Neural cell (in vitro differentiated cells): ENCODE data around the gene MED13L.

Experiments
- EP300 ChIP-seq: fragments of 450-650 bp; conservative IDR thresholded peaks from 2 replicates; pipeline ENCODE4 v1.6.1; 2014; ENCODE audit warnings: antibody characterized with exemption, mild to moderate bottlenecking, moderate library complexity; ENCODE audit not compliant: poor library complexity, severe bottlenecking
- EZH2 ChIP-seq: fragments of 200-600, 300-800 bp; shearing (Covaris generic), sonication (generic); IDR thresholded peaks from 2 replicates; pipeline ENCODE4 v1.6.1; 2014; ENCODE audit warnings: antibody characterized with exemption, low read length, borderline replicate concordance, mild to moderate bottlenecking; ENCODE audit not compliant: insufficient read depth, poor library complexity, severe bottlenecking
- POLR2AphosphoS5 ChIP-seq: IDR thresholded peaks from 2 replicates; pipeline ENCODE4 v1.6.1; 2012
- TAF1 ChIP-seq: IDR thresholded peaks from 2 replicates; pipeline ENCODE4 v1.6.1; 2012; ENCODE audit warnings: low read depth
- TF ChIP-seq, protein P1 (sequence below): fragments of 450-650 bp; IDR thresholded peaks from 2 replicates; pipeline ENCODE4 v1.5.1; 2014; ENCODE audit warnings: antibody characterized with exemption, mild to moderate bottlenecking, moderate library complexity; ENCODE audit not compliant: poor library complexity, severe bottlenecking
- TF ChIP-seq, protein P2 (sequence below): IDR thresholded peaks from 2 replicates; pipeline ENCODE4 v1.6.1; 2012; ENCODE audit warnings: borderline replicate concordance

DNA sequence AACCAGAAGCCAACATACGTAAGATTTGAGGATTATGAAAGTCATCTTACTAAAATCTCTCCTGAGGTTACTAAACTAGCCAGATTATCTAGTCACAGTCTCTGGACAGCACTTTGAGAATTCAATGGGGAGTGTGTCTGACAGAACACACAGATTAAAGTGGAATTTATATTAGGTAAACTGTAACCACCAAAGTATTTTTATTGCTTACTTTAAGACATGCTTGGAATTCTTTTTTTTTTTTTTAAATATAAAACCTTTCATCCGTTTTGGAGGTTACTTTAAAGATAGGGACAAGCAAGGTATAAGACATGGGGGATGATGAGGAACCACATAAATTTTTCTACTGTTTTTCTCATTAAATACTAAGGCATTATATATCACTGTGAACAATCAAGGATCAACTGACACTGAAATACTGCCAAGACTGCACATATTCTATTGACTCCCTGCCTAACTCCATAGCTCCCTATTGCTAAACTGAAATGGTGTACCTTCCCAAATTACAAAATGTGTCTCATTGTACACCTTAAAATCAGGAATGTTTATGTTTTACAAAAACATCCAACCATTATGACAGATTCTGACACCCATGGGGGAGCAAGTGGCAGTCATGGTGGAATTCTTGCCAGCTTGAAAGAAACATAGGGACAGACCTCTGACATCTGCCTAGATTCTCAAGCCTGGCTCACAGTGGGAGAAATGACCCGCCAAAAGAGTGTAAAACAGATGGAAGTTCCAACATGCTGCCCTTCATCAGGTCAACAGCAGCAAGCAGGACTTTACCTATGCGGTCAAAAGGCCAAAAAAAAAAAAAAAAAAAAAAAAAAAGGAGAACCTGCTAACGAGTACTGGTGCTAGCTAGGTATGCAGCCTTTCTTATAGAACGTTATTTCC lies 239.3 kb downstream of the MED13L start:
- TF ChIP-seq EZH2 (no peak), TAF1 (no peak), POLR2AphosphoS5 (no peak), EP300 (no peak)
- TF ChIP-seq, protein P1, sequence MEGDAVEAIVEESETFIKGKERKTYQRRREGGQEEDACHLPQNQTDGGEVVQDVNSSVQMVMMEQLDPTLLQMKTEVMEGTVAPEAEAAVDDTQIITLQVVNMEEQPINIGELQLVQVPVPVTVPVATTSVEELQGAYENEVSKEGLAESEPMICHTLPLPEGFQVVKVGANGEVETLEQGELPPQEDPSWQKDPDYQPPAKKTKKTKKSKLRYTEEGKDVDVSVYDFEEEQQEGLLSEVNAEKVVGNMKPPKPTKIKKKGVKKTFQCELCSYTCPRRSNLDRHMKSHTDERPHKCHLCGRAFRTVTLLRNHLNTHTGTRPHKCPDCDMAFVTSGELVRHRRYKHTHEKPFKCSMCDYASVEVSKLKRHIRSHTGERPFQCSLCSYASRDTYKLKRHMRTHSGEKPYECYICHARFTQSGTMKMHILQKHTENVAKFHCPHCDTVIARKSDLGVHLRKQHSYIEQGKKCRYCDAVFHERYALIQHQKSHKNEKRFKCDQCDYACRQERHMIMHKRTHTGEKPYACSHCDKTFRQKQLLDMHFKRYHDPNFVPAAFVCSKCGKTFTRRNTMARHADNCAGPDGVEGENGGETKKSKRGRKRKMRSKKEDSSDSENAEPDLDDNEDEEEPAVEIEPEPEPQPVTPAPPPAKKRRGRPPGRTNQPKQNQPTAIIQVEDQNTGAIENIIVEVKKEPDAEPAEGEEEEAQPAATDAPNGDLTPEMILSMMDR, result no peak
- TF ChIP-seq, protein P2, sequence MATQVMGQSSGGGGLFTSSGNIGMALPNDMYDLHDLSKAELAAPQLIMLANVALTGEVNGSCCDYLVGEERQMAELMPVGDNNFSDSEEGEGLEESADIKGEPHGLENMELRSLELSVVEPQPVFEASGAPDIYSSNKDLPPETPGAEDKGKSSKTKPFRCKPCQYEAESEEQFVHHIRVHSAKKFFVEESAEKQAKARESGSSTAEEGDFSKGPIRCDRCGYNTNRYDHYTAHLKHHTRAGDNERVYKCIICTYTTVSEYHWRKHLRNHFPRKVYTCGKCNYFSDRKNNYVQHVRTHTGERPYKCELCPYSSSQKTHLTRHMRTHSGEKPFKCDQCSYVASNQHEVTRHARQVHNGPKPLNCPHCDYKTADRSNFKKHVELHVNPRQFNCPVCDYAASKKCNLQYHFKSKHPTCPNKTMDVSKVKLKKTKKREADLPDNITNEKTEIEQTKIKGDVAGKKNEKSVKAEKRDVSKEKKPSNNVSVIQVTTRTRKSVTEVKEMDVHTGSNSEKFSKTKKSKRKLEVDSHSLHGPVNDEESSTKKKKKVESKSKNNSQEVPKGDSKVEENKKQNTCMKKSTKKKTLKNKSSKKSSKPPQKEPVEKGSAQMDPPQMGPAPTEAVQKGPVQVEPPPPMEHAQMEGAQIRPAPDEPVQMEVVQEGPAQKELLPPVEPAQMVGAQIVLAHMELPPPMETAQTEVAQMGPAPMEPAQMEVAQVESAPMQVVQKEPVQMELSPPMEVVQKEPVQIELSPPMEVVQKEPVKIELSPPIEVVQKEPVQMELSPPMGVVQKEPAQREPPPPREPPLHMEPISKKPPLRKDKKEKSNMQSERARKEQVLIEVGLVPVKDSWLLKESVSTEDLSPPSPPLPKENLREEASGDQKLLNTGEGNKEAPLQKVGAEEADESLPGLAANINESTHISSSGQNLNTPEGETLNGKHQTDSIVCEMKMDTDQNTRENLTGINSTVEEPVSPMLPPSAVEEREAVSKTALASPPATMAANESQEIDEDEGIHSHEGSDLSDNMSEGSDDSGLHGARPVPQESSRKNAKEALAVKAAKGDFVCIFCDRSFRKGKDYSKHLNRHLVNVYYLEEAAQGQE, result no peak
